Activated B cell treated with CpG ODN at 0.5 μM for 24 hours (primary cell): ENCODE measurements around the gene ADCY1. TPM values are rescaled to one million over a fixed set of nuclear protein-coding genes. Genes with fewer than 3 reads are reported as not detected.

Experiments
- ATAC-seq: fragments of 200-7000 bp; cut with Tn5 transposase; one replicate; pipeline ENCODE4 v1.10.0; 2021; ENCODE audit warnings: low read depth, mild to moderate bottlenecking, moderate library complexity
- CTCF ChIA-PET: fragments of 350-600 bp; sonication (Branson Sonifier 250); formaldehyde crosslinking; loops from one replicate; lab custom pipeline; 2021; ENCODE audit warnings: antibody characterized with exemption; lab: Charles Lee
- POLR2A ChIA-PET: fragments of 350-600 bp; sonication (Branson Sonifier 250); formaldehyde crosslinking; loops from one replicate; lab custom pipeline; 2021; ENCODE audit warnings: antibody characterized with exemption; lab: Charles Lee
- DNase-seq: peaks from one replicate; pipeline ENCODE4 v3.0.0; 2022
- H3K27ac Mint-ChIP-seq: one replicate; pipeline ENCODE4 v1.8.0; 2020; ENCODE audit warnings: mixed read lengths
- H3K27me3 Mint-ChIP-seq: one replicate; pipeline ENCODE4 v1.8.0; 2021; ENCODE audit warnings: mixed read lengths
- H3K36me3 Mint-ChIP-seq: one replicate; pipeline ENCODE4 v1.8.0; 2021; ENCODE audit warnings: low read depth, mixed read lengths
- H3K4me1 Mint-ChIP-seq: one replicate; pipeline ENCODE4 v1.8.0; 2021; ENCODE audit warnings: mixed read lengths
- H3K4me3 Mint-ChIP-seq: one replicate; pipeline ENCODE4 v1.8.0; 2020; ENCODE audit warnings: mild to moderate bottlenecking, mixed read lengths
- H3K9me3 Mint-ChIP-seq: one replicate; pipeline ENCODE4 v1.8.0; 2020; ENCODE audit warnings: mixed read lengths
- intact Hi-C: fragments of 100-400 bp; cut with micrococcal nuclease; formaldehyde crosslinking; loops from one replicate; pipeline ENCODE4 v1.15.1; 2024
- total RNA-seq: library from RNA; stranded (reverse); gene quantifications from 2 replicates; pipeline ENCODE4 v1.2.3, GENCODE V29; 2022
- TF ChIP-seq, protein P1 (sequence below): fragments of 200-600 bp; IDR thresholded peaks from one replicate; pipeline ENCODE4 v1.8.0; 2022; ENCODE audit warnings: antibody characterized with exemption, mild to moderate bottlenecking

ADCY1 gene
- total RNA-seq, 1 donor from 2014 or later = not detected

- H3K4me3 Mint-ChIP-seq = no peak overlapping the region
- ATAC-seq = no peak
- ChIA-PET POLR2A (no interaction called here), CTCF (no interaction called here)
- H3K27ac Mint-ChIP-seq = no peak overlapping the region
- no peaks in the 10 kb centered on the region for H3K27me3 Mint-ChIP-seq
- no peaks in the 10 kb centered on the region for H3K36me3 Mint-ChIP-seq
- no peak for DNase-seq
- intact Hi-C loops = loop anchor here (5.0 kb wide), 1 partner anchor 270 kb away; no protein-coding TSS in a partner anchor
- H3K9me3 Mint-ChIP-seq = no peaks in the 10 kb centered on the region
- TF ChIP-seq, protein P1, sequence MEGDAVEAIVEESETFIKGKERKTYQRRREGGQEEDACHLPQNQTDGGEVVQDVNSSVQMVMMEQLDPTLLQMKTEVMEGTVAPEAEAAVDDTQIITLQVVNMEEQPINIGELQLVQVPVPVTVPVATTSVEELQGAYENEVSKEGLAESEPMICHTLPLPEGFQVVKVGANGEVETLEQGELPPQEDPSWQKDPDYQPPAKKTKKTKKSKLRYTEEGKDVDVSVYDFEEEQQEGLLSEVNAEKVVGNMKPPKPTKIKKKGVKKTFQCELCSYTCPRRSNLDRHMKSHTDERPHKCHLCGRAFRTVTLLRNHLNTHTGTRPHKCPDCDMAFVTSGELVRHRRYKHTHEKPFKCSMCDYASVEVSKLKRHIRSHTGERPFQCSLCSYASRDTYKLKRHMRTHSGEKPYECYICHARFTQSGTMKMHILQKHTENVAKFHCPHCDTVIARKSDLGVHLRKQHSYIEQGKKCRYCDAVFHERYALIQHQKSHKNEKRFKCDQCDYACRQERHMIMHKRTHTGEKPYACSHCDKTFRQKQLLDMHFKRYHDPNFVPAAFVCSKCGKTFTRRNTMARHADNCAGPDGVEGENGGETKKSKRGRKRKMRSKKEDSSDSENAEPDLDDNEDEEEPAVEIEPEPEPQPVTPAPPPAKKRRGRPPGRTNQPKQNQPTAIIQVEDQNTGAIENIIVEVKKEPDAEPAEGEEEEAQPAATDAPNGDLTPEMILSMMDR = no peak
- no peaks in the 10 kb centered on the region for H3K4me1 Mint-ChIP-seq
Measured at GRCh38 chr7:45582136-45582749, 8.1 kb downstream of the ADCY1 start.

DNA sequence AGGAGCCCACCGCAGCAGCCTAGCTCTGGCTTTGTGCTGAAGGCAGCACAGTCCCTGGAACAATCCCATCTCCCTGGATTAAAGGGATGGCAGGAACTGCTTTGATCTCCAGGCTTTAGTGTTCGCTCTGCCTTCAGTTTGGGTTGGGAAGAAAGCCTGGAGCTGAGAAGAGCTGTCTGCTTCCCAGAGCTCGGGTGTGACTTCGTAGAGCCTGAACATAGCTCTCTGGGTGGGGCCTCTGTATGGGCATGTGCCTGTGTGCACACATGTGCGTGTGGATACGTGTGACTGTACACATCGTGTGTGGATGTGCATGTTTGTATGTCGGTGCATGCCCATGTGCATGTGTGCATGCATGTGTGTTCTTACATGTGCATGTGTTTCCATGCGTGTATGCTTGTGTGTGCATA is 8.7 kb downstream of the ADCY1 start:
- ChIA-PET CTCF (no interaction called here), POLR2A (no interaction called here)
- no peaks in the 10 kb centered on the region for H3K27me3 Mint-ChIP-seq
- H3K4me3 Mint-ChIP-seq = no peak overlapping the region
- DNase-seq = no peak
- no peaks in the 10 kb centered on the region for H3K9me3 Mint-ChIP-seq
- no peak for ATAC-seq
- TF ChIP-seq, protein P1 = no peak
- no peaks in the 10 kb centered on the region for H3K4me1 Mint-ChIP-seq
- no peaks in the 10 kb centered on the region for H3K36me3 Mint-ChIP-seq
- intact Hi-C loops = loop anchor here (5.0 kb wide), 1 partner anchor 269 kb away; no protein-coding TSS in a partner anchor
- H3K27ac Mint-ChIP-seq = no peak overlapping the region

GRCh38 chr7:45583296-45583695 is 9.1 kb downstream of the ADCY1 start:
- TF ChIP-seq, protein P1 = no peak
- Mint-ChIP-seq H3K4me3 (no peak overlapping the region), H3K27ac (no peak overlapping the region), H3K27me3 (no peaks in the 10 kb centered on the region), H3K9me3 (no peaks in the 10 kb centered on the region), H3K36me3 (no peaks in the 10 kb centered on the region), H3K4me1 (no peaks in the 10 kb centered on the region)
- ChIA-PET CTCF (no interaction called here), POLR2A (no interaction called here)
- intact Hi-C loops = loop anchor here (5.0 kb wide), 1 partner anchor 269 kb away; no protein-coding TSS in a partner anchor
- DNase-seq (no peak), ATAC-seq (no peak)

DNA sequence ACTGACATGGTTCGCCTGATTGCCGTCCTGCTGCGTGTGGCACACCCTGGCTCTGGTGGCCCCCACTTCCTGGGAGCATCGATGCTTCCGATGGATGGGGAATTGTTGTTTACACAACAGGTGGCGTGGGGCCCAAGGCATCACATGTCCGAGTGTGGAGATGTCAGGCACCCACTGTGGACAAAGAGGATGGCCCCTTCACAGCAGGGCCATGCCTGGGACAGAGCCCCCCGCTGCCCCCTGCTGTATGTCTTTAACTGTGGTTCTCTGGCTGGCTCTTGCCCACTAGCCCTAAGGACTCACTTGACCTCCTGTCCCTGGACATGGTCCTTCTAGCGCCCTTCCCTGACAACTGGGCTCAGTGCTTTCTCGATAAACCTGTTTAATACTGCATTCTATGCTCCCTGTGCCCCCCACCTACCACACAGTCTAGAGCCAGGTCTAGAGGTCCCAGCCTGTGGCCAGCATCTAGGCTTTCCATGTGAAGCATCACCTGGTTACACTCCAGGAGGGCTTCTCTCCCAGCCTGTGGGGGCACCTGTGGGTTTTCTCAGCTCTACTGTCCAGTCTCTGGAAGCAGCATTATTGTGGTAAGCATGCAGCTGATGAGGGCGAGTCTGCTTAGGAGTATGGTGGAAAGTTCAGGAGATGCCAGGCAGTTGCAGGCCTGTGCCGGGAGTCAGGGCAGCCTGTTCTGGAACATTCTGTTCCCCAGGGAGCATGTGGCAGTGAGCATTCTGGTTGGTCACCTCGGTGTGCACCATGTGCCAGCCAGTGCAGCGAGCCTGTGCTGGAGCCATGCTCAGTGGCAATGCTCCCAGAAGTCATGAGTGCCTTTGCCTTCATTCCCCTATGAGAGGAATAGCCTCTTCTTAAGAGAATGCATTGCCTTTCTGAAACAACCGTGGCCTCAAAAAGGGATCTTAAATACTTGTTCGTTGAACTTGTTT is 10.4 kb downstream of the ADCY1 start:
- POLR2A ChIA-PET = no interaction called here
- ATAC-seq (no peak), DNase-seq (no peak)
- TF ChIP-seq, protein P1 = no peak
- intact Hi-C loops = loop anchor here (5.0 kb wide), 1 partner anchor 268 kb away; no protein-coding TSS in a partner anchor
- Mint-ChIP-seq H3K4me3 (no peak overlapping the region), H3K36me3 (no peaks in the 10 kb centered on the region), H3K27ac (no peak overlapping the region), H3K9me3 (no peaks in the 10 kb centered on the region), H3K27me3 (no peaks in the 10 kb centered on the region), H3K4me1 (no peaks in the 10 kb centered on the region)
- CTCF ChIA-PET = no interaction called here

DNA sequence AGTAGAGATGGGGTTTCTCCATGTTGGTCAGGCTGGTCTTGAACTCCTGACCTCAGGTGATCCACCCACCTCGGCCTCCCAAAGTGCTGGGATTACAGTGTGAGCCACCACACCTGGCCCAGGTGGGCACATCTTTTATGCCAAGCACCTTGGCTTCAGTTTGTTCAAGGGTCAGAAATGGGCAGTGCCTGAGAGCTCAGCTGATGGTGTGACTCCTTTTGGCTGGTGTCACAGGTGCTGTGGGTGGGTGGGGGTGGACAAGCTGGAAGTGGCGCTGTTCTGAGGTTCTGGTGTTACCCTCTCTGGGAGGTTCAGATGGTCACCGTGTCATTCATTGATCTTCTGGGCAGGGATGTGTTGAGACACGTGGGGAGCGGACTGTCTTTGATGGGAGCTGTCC is 11.5 kb downstream of the ADCY1 start:
- ATAC-seq = no peak
- no peaks in the 10 kb centered on the region for H3K36me3 Mint-ChIP-seq
- H3K4me1 Mint-ChIP-seq = no peaks in the 10 kb centered on the region
- H3K27me3 Mint-ChIP-seq = no peaks in the 10 kb centered on the region
- no peaks in the 10 kb centered on the region for H3K9me3 Mint-ChIP-seq
- ChIA-PET POLR2A (no interaction called here), CTCF (no interaction called here)
- no peak for DNase-seq
- intact Hi-C loops = no loop called here
- TF ChIP-seq, protein P1 = no peak
- no peak overlapping the region for H3K27ac Mint-ChIP-seq
- H3K4me3 Mint-ChIP-seq = no peak overlapping the region
